T-helper 2 cell treated with Interferon-gamma antibody and Interleukin-4, amounts not matched to agents 100 ng/mL and 5 ng/mL, for 36 hours (primary cell): ENCODE results near the gene GRIN3A. TPM values are rescaled to one million over a fixed set of nuclear protein-coding genes. Genes with fewer than 3 reads are reported as not detected.
"Not testable (repeated sequence)": the region's sequence is repeated elsewhere in the genome, so short reads cannot be mapped to it uniquely, and the experiment has no call there.

ENCODE experiments used
- intact Hi-C: fragments of 100-400 bp; cut with micrococcal nuclease; formaldehyde crosslinking; loops from one replicate; pipeline ENCODE4 v1.15.1; 2023
- total RNA-seq: library from RNA; stranded (reverse); gene quantifications from 2 replicates; pipeline ENCODE4 v1.2.3, GENCODE V29; 2022

Gene GRIN3A
- total RNA-seq, 1 donor from 2014 or later, result not detected

DNA sequence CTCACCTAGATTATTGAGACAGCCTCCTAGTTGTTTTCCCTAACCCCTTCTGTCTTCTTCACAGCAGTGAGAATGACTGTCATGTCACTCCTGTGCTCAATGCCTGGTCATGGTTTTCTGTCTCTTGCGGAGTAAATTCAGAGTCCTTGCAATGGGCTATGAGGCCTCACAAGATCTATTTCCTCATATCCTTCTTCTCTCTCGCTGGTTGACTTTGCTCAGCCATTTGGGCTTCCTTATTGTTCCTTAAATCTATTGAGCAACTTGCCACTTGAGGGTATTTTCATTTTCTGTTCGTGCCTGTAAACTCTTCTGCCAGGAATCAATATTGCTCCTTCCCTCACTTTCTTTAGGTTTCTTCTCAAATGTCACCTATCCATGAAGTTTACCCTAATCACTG is 152.7 kb downstream of the GRIN3A start:
- intact Hi-C loops, result no loop called here

DNA sequence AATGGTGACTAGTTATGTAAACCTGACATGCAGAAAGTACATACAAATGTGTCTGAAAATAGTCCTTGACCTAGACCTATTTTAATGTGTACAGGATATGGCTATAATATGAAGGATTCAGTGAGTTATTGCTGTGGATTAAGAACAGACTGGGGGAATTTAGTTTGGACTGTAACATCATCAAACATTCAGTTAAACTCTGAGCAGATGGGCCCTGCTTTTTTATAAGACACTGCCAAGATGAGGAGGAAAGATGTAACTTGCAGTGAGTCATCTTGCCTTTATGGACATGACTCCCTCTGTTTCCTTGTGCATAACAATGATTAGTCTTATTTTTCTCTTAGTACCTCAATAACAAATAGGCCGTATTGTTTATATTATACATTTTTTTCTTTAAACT is 155.9 kb downstream of the GRIN3A start:
- intact Hi-C loops, result no loop called here

DNA sequence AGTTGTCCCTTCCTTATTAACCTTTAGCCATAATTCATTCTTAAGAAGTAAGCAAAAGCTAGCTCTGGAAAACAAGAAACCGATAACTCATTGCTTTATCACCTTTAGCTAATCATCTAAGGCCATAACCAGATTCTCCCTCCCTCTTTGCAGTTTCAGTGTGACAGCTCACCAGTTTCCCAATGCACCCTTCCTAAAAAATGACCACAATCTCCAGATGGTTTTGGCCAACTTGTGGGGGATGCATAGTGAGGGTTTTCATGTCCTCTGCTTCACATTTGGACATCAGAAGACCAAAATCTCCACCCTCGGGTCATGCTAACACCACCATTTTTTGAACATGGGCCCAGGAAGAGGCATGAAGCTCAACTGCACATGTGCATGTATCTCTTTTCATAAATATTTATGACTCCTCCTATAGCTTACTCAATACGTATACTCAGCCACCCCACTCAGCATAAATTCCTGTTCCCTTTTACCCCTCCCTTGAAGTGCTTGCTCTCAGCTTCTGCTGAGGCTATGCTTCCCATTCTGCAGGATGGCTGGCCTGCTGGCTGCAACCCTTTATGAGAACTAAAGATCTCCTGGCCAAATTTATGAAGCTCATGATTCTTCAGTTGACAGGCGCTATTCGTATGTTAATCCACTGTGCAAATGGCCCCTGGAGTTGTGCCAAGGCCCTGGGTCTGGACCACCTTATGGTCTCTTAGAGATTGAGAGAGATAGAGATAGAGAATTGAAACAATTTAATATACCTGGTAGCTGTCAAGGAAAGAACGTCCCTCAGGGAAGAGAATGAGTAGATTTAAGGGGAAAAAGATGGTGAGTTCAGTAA is 158.5 kb downstream of the GRIN3A start:
- intact Hi-C loops, result no loop called here

DNA sequence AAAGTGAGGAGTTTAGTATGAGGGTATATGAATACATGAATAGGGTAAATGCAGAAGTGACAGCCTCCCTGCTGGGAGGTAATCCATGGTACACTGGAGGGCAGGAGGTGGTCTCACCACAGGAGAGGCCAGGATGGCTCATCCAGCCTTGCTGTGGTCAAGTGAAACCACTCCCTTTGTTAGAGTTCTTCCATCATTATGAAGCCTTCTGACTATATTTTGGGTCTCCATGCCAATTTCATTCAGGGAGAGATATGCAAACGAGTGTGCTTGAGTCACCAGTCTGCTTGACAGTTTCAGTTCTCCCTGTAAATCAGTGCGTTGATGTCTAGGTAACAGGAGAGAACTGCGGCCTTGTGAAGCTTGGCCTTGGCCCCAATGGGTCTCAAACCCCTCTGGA is 160.1 kb downstream of the GRIN3A start:
- intact Hi-C loops, result no loop called here

DNA sequence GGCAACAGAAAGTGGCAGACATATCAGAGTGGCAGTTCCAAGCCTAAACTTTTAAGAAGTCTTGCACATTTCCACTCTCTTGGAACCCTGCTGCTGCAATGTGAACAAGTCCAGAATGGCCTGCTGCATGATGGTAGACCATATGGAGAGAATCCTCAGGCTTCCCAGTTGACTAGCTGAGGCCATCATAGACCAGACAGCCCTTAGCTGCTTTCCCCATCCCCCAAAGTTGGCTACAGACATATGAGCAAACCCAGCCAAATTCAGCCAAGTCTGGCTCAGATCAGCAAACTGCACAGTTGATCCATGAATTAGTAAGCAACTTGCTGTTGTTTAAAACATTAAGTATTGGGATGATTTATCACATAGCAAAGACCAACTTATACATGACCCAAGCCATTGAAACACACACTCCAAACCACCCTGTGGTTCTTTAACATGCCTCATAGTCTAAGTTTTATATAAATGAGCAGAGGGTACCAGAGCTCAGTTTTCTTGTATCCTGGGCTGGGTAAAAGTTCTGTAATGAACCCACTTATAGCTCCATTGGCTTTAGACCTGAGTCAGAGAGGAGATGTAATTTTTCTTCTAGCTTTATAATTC is 163.6 kb downstream of the GRIN3A start:
- intact Hi-C loops, result no loop called here

DNA sequence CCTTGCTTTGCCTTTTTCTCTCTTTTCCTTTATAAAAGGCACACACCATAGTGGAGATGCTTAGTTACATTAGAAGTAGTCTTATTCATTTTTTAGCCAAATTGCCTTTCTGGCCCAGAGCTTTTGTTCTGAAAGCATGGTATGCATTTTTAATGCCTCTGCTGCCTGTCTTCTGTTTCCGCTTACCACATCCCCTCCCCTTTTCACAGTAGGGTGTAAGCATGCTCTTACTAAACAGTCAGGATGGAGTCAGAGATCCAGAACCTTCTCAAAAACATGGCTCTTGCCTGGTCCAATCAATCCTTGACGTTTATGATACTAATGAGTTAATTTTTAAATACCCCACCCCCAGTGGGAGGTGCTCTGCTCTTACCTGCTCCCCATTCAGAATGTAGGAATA is 166.1 kb downstream of the GRIN3A start:
- intact Hi-C loops, result no loop called here

DNA sequence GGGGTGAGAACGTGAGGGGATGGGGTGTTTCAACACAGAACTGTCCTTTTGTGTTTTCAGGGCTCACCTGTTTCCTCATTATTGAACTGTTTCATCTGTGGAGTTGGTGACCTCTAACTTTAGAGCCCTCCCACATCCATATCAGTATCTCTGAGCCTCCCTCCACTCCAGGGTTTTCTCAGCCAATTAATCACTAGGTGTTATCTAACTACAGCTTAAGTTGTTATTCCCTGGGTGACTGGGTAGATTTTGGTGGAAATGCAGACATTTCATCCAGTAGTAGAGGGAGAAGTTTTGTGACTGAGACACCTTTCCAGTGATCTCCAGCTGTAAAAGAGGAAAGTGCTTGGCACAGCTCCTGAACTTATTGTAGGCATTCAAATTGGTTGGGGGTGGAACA is 167.3 kb downstream of the GRIN3A start:
- intact Hi-C loops, result no loop called here

DNA sequence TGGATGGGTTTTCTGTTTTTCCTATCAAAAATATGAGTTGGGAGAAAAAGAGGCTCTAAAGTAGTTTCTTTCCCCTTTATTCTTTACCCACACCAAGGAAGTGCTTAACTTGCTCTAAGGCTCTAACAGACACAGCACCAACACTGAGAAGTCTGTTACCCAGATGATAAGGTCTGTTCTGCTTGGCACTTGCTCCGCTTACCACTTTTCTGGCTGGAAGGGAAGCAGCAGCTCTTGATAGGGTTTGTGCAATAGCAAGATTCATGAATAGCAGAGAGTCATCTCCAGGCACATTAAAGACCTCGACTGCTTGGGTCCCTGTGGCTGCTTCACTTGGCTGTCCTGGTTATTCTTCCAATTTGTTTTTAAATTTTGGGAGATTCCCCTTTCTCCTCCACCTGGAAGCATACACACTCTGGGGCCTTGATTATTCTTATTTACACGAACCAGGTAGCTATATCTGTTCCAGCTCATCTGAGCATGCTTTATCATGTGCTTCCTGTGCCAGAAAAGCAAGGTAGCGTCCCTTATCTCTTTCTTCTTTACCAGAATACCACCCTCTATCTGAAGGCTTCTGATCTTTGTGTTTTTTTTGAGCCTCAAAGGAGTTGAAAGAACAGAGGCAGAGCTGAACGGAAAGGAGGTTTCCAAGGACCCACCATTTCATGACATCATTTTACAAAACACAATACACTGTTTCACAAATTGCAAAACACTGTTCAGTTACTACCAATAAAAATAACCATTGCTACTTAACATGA is 168.5 kb downstream of the GRIN3A start:
- intact Hi-C loops, result no loop called here

DNA sequence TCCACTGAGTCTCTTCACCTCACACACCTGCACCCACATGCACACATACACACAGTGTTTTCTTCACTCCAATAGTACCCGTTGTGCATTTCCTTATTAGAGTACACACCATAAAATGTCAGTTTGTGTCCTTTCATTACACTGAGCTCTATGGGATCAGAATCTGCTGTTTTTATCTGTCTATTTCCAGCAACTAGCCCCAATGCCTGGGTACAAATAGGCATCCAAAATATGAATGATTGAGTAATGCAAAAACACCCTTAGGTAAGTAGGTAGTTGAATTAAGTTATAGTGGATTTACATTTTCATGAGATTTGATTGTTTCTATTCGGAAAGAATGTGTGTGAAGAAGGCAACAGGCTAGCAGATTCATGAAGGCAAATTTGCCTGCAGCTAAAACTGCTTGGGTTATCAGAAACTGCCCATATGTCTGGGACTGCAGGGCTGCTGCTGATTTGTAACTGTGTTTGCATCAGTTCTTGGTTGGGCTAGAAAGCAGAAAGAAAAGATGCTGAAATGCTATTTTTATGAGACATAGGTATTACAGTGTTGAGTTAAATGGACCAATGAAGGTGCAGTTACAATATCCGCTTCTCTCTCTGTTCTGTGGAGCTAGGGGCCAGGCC is 170.6 kb downstream of the GRIN3A start:
- intact Hi-C loops, result loop anchor here (1.0 kb wide), 1 partner anchor 109 kb away; no protein-coding TSS in a partner anchor

DNA sequence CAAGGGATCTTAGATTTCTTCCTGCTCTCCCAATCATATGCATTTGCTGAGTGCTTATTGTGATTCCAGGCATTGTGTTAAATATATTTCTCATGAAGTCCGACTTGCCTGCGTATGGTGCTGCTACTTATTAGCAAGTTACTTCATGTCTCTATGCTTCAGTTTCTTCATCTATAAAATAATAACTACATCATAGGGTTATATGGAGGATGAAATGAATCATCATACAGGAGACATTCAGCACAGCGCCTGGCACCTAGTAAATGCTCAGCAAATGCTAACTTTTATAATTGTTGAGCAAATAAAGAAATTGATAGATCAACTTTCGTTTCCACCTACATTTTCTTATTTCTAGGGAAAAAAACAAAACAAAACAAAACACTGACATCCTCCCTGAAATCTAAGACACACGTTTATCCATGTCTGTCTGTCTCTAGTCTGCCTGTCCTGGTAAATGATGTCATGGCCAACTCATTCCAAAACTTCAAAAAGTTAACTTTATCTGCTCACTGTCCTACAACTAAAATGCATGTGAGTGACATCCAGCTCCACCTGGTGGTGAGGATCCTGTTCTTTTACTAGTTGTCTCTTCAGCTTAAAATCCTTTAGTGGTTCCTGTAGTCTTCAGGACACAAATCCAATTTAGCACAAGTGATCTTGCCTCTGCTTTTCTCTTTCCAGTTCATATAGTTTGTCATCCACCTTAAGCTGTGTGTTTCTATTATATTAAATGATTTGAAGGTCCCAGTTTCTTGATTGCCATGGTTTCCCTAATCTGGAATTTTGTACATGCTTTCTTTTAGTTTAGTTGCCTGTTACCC is 171.3 kb downstream of the GRIN3A start:
- intact Hi-C loops, result loop anchor here (1.0 kb wide), 1 partner anchor 108 kb away; no protein-coding TSS in a partner anchor

DNA sequence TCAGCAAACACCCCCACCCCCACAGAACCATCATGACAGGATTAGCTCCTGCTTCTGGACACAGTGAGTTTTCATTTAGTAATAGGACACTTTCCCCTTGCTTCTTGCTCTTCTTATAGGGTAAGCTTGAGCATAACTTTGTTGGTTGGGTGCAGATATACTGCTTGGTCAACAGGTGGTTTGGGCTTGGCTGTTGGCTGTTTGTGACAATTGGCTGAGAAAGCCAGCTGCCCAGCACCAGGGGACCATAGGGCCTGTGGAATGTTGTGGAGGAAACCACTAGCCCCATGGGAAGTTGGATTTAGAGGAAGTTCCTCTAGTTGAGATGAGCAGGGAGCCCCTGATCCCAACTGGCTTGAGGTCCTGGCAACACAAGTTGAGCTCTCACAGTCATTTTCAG is 174.2 kb downstream of the GRIN3A start:
- intact Hi-C loops, result no loop called here

DNA sequence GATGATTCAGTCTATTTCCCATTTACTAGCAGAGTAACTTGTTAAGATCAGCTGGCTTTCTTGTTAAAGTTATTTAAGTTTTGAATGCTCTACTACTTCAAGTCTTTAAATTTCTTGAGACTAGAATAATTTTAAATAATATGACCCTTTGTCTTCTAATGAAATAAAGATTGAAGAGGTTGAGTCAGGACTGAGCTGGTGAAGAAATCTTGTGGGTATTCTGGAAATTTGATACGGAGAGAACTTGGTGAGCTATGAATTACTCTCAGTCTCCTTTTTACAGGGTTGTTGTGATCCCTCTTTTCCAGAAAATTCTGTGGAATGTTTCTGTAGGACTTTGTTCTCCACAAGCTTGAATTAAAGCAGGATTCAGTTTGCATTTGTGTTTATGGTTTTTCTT is 175.5 kb downstream of the GRIN3A start:
- intact Hi-C loops, result no loop called here

DNA sequence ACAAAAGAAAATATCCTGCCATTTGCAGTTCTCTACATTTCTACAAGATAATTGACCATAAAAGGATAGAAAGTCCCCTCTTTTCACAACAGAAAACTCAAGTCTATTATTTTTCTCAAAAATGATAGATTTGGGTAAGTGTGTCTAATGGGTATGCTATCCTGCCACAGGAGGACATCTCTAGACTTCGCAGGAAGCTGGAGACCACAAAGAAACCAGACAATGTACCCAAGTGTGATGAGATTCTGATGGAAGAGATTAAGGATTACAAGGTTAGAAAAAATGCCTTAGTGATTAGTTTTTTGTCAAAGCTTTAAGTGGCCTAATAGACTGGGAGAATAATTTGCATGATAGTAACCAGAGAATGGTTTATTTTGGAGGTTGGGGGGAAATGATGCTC is 176.7 kb downstream of the GRIN3A start:
- intact Hi-C loops, result no loop called here

DNA sequence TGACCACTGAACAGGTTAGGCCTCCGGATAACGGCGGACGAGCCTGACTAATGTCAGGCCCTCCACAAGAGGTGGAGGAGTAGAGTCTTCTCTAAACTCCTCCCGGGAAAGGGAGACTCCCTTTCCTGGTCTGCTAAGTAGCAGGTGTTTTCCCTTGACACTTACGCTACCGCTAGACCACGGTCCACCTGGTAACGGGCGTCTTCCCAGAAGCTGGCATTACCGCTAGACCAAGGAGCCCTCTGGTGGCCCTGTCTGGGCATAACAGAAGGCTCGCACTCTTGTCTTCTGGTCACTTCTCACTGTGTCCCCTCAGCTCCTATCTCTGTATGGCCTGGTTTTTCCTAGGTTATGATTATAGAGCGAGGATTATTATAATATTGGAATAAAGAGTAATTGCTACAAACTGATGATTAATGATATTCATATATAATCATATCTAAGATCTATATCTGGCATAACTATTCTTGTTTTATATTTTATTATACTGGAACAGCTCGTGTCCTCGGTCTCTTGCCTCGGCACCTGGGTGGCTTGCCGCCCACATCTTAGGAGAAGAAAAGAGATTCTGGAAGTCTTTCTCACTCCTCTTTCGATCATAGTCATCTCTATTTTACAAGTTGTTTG is 188.9 kb downstream of the GRIN3A start:
- intact Hi-C loops, result not testable (repeated sequence)

DNA sequence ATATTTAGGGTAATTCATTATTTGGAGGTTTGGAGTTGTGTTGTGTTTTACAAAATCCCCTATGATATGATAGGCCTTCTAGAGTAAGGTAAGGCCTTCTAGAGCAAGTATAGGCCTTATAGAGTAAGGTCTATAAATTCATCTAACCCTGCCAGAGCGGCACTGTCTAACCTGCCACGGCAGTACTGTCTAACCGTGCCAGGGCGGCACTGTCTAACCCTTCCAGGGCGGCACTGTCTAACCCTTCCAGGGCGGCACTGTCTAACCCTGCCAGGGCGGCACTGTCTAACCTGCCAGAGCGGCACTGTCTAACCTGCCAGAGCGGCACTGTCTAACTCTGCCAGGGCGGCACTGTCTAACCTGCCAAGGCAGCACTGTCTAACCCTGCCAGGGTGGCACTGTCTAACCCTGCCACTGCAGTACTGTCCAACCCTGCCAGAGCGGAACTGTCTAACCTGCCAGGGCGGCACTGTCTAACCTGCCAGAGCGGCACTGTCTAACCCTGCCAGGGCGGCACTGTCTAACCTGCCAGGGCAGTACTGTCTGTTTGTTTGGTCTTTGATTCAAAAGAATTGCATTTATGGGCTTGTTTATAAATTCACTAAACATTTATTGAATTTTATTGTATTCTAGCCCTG is 195.2 kb downstream of the GRIN3A start:
- intact Hi-C loops, result no loop called here

DNA sequence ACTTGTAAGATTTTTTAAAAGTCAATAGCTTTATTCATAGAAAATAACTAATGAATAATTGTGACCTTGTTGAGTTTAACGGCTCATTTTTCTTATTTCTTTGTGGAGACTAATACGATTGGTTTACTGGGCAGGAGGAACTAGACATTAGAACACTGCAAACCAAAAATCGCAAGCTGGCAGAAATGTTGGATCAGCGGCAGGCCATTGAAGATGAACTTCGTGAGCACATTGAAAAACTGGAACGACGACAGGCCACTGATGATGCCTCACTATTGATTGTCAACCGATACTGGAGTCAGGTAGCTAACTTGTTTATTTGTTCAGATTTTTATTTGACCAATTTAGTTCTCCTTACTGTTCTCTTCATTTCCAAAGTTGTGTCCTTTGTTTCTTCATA is 198.4 kb downstream of the GRIN3A start:
- intact Hi-C loops, result no loop called here

DNA sequence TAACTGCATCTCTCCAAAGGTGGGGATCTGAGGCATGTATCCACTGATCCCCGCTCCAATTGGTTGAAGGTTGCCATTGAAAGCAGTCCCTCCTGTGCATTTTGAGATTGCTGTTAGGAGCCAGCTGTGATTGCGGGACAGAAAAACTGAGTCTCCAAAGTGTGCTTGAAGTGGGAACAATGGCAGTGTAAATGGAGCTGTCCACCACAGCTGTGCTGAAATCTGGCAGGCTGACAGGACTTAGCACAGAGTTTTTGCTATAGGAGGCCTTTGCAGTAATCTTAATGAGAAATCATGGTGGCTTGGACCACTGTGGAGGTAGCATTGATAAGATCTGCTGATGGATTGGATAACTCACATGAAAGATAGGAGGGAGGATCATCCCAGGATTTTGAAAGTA is 201.5 kb downstream of the GRIN3A start:
- intact Hi-C loops, result loop anchor here (10.0 kb wide), 1 partner anchor 1122 kb away; no protein-coding TSS in a partner anchor

DNA sequence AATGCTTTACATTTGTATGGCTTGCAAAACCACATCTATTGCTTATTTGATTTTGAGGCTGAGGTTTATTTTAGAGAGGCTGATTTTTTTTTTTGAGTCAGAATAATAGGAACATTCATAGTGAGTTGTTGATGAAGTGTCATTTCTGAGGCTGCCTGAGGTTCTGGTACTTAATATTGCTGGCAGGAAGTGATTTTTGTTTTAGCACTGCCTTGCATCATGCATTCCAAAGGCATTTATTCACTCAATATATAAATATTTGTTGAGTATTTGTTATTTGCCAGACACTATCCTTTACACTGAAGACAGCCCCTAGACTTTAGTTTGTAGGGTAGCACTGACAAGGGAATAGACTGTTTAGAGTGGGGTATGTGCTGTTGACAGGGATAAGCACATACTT is 202.1 kb downstream of the GRIN3A start:
- intact Hi-C loops, result loop anchor here (10.0 kb wide), 1 partner anchor 1122 kb away; no protein-coding TSS in a partner anchor

DNA sequence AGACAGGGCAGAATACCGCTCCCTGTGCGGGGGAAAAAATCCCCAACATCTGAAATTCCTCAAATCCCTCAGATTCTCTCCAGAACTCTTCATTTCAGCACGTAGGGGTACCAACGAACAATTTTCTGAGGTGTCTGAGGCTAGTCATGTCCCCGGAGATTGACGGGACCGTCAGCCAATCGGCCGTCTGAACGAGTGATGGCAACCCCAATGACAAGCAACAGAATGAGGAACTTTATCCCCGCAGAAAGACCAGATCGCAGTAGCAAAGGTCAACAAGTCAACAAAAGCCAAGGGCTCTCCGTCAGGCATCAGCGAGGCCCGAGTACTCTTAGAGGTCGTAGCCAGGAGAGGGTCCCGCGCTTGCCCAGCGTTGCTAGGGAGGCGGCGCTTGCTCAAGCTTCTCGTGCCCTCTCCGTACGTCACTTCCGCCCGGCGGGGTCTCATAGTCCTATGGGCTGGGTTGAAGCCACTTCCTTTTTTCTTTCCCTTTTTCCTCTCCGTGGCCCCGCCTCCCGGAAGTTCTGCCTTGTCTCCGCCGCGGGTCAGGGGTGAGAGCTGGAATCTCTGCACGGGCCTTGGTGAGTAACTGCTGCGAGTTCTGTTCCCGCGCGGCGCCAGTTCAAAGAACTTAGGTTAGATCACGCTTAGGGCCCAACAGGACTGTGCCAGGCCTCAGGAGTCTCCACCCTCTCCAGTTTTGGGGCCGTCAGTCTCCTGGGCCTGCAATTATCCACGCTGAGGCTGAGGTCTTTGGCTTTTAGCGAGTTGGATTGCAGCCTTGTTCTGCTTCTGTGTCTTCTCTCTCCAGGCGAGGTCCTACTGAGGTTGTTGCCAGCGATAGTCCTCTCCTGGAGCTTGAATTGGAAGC is 204.9 kb downstream of the GRIN3A start, which contains the start of gene RNF20:
Gene RNF20, plus strand, starts transcription at position 520 of the 871 bp plus-strand sequence. CDS start 1,571 bp downstream, outside the sequence.
- intact Hi-C loops, result loop anchor here (1.0 to 10.0 kb wide), 4 partner anchors 135 to 1436 kb away; partner anchors contain the start of genes ERP44, INVS, MRPL50 and ZNF189
